Measurements from ENCODE around the gene FAM13A. TPM values are rescaled to one million over a fixed set of nuclear protein-coding genes. Genes with fewer than 3 reads are reported as not detected.

The FAM13A gene
- total RNA-seq, 4 donors from 2014 or later: 157 to 327 (median 202) TPM

DNA sequence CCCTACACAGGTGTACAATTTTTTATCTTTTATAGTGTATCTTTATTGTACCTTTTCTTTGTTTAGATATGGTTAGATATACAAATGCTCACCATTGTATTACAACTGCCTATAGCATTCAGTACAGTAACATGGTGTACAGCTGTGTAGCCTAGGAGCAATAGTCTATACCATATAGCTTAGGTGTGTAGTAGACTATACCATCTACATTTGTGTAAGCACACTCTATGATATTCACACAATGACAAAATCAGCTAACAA is 80.3 kb downstream of the FAM13A start:
- H3K9me3 ChIP-seq: no peaks in the 10 kb centered on the region
- TF ChIP-seq, protein P1, sequence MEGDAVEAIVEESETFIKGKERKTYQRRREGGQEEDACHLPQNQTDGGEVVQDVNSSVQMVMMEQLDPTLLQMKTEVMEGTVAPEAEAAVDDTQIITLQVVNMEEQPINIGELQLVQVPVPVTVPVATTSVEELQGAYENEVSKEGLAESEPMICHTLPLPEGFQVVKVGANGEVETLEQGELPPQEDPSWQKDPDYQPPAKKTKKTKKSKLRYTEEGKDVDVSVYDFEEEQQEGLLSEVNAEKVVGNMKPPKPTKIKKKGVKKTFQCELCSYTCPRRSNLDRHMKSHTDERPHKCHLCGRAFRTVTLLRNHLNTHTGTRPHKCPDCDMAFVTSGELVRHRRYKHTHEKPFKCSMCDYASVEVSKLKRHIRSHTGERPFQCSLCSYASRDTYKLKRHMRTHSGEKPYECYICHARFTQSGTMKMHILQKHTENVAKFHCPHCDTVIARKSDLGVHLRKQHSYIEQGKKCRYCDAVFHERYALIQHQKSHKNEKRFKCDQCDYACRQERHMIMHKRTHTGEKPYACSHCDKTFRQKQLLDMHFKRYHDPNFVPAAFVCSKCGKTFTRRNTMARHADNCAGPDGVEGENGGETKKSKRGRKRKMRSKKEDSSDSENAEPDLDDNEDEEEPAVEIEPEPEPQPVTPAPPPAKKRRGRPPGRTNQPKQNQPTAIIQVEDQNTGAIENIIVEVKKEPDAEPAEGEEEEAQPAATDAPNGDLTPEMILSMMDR (IDR thresholded peaks at IDR 0.05): no peak
- no peak for TF ChIP-seq POLR2A (IDR thresholded peaks at IDR 0.05)
- H3K36me3 ChIP-seq: no peaks in the 10 kb centered on the region
- no peak overlapping the region for H3K27ac ChIP-seq
- no peak overlapping the region for H3K4me3 ChIP-seq (replicated peaks in 1 of 3)
- no peak for DNase-seq
- intact Hi-C loops (cut with DNase I): no loop called here
- no peaks in the 10 kb centered on the region for H3K4me1 ChIP-seq
- H3K27me3 ChIP-seq: no peaks in the 10 kb centered on the region

DNA sequence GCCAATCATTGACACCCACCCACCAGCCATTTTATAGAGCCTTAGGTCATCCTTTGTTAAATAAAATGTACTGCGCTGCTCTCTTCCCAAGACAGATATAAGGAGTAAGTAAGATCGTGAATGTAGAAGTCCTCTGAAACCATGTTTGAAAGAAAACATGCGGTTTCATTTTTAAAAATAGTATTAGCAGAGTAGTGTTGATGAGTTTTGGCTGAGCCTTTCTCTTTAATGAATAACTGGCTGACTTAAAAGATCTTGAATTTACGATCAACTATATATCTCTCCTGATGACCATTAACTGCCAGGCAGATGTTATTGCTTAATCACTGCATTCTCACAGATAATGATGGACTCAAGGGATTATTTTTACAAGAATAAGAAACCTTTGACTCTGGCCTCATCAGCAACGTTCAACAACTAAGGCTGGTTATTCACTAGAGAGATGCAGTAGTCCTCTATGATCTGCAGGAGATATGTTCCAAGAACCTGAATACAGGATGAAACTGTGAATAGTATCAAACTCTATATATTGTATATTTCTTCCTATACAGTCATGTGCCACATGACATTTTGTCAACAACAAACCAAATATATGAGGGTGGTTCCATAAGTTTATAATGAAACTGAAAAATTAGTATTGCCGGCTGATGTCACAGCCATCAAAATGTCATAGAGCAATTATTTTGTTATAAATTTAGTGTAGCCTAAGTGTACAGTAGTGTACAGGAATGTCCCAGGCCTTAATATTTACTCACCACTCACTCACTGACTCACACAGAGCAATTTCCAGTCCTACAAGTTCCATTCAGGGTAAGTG is 80.8 kb downstream of the FAM13A start:
- whole genome bisulfite sequencing, 2 donors: 81 to 90% methylated on average over 6 of the region's 6 CpGs

DNA sequence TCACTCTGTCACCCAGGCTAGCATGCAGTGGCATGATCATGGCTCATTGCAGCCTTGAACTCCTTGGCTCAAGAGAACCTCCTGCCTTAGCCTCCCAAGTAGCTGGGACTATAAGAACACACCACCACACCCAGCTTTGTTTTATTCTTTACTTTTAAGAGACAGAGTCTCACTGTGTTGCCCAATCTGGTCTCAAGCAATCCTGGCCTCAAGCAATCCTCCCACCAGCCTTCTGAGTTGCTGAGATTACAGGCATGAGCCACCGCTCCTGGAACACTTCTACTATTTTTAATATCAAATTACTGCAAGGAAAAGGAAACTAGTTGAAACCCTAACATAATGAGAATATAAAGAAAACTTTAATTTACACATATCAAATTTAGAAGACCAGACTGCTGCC is 85.4 kb downstream of the FAM13A start:
- TF ChIP-seq POLR2A (IDR thresholded peaks at IDR 0.05): no peak
- TF ChIP-seq, protein P1 (IDR thresholded peaks at IDR 0.05): no peak
- Histone ChIP-seq H3K36me3 (no peaks in the 10 kb centered on the region), H3K4me3 (replicated peaks in 1 of 3) (no peak overlapping the region), H3K27me3 (no peaks in the 10 kb centered on the region), H3K9me3 (no peaks in the 10 kb centered on the region), H3K27ac (no peak overlapping the region), H3K4me1 (no peaks in the 10 kb centered on the region)
- intact Hi-C loops (cut with DNase I): no loop called here
- no peak for DNase-seq
- WGBS, 2 donors: 100% methylated on average over 1 of the region's 1 CpG

More for the DNA sequence above, 80.8 kb downstream of the FAM13A start:
- H3K27ac ChIP-seq: no peak overlapping the region
- no peaks in the 10 kb centered on the region for H3K27me3 ChIP-seq
- H3K9me3 ChIP-seq: no peaks in the 10 kb centered on the region
- no peak overlapping the region for H3K4me3 ChIP-seq (replicated peaks in 1 of 3)
- no peak for TF ChIP-seq POLR2A (IDR thresholded peaks at IDR 0.05)
- TF ChIP-seq, protein P1 (IDR thresholded peaks at IDR 0.05): no peak
- DNase-seq: no peak
- no peaks in the 10 kb centered on the region for H3K4me1 ChIP-seq
- intact Hi-C loops (cut with DNase I): no loop called here
- no peaks in the 10 kb centered on the region for H3K36me3 ChIP-seq

DNA sequence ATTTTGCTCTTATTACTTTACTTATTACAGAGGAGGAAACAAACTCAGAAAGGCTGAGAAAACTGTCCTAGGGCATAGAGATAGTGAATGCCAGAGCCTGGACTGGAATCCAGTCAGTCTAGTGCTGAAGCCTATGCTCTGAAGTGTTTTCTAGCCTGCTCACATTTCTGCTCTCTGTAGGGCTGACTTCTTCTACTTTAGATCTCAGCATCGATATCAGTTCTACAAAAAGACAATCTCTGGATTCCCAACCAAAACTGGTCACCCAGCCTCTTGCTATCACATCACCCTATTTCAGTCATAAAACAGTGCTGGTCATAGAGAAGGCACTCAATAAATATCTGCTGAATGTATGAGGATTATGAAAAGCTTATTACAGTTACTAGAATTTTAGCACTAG is 87.2 kb downstream of the FAM13A start:
- 59 to 76% methylated on average over 1 of the region's 1 CpG for WGBS, 2 donors
- TF ChIP-seq, protein P1 (IDR thresholded peaks at IDR 0.05): no peak
- TF ChIP-seq POLR2A (IDR thresholded peaks at IDR 0.05): no peak
- no peaks in the 10 kb centered on the region for H3K36me3 ChIP-seq

DNA sequence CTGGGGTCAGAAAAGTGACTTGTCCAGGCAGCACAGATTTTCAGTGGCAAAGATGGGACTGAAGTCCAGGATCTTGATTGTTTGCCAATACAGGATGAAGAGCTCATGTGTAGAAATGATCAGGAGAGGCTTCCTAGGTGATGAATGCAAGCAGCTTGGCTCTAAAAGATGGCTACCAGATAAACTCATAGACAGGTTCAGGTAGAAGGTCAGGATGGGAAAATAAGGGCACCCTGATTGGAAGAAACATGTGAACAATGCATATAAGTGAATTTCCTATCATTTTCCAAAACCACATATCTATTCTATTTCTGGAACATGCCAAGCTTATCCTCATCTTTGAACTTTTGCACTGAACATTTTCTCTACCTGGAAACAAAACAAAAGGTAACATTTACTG is 87.7 kb downstream of the FAM13A start:
- H3K27me3 ChIP-seq: no peaks in the 10 kb centered on the region
- no peak overlapping the region for H3K27ac ChIP-seq
- DNase-seq: no peak
- intact Hi-C loops (cut with DNase I): no loop called here
- H3K4me1 ChIP-seq: no peaks in the 10 kb centered on the region
- no peaks in the 10 kb centered on the region for H3K9me3 ChIP-seq
- H3K36me3 ChIP-seq: no peaks in the 10 kb centered on the region
- no peak for TF ChIP-seq POLR2A (IDR thresholded peaks at IDR 0.05)
- TF ChIP-seq, protein P1 (IDR thresholded peaks at IDR 0.05): no peak
- H3K4me3 ChIP-seq (replicated peaks in 1 of 3): no peak overlapping the region

More for the DNA sequence above, 87.2 kb downstream of the FAM13A start:
- no peak for DNase-seq
- Histone ChIP-seq H3K9me3 (no peaks in the 10 kb centered on the region), H3K27ac (no peak overlapping the region), H3K4me1 (no peaks in the 10 kb centered on the region), H3K27me3 (no peaks in the 10 kb centered on the region), H3K4me3 (replicated peaks in 1 of 3) (no peak overlapping the region)
- intact Hi-C loops (cut with DNase I): no loop called here
